Stimulated activated CD8-positive, alpha-beta memory T cell treated with anti-CD3 and anti-CD28 coated beads, Interleukin-15, amount 100 ng/mL, for 24 hours (primary cell): ENCODE results near the gene WIPF2.

Experiments
- DNase-seq: peaks from one replicate; pipeline ENCODE4 v3.0.0-alpha.2; 2020; ENCODE audit warnings: low read depth

The WIPF2 gene, protein sequence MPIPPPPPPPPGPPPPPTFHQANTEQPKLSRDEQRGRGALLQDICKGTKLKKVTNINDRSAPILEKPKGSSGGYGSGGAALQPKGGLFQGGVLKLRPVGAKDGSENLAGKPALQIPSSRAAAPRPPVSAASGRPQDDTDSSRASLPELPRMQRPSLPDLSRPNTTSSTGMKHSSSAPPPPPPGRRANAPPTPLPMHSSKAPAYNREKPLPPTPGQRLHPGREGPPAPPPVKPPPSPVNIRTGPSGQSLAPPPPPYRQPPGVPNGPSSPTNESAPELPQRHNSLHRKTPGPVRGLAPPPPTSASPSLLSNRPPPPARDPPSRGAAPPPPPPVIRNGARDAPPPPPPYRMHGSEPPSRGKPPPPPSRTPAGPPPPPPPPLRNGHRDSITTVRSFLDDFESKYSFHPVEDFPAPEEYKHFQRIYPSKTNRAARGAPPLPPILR

DNA sequence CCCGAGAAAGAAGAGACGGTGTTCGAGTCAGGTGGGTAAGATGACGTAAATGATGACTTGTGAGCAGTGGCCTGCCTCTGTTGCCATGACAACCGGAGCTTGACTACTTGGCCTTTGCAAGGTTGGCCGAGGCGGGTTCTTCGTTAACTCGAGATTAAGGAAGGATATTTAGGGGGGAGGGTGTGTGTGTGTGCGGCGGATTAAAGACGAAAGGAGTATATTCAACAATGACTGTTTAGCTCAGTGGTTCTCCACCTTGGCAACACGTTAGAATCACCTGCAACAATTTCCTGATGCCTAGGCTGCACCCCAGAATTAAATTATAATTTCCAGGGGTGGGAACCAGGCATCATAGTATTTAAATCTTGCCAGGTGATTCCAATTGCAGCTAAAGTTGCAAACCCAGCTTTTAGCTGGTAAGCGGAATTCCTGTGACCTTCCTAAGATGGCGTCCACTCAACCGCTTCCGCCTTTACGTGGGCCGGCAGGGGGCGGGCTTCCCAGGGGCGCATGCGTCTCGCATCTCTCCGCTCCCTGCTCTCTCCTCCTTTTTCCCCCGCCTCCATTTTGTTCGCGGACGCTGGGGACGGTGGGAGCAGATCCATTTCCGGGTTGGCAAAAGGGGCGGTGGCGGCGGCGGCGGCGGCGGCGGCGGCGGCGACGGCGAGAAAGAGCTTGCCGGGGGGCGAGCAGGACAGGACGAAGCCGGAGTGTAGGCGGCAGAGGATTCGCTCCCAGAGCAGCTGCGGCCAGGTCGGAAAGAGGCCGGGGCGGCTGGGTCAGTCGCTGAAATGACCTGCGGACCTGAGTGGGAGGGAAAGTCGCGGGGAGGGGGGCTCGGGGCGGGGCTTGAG lies at the start of gene WIPF2:
Gene WIPF2, plus strand, starts transcription at position 565 of the 854 bp plus-strand sequence. CDS start 37,156 bp downstream, outside the sequence.
- peak; percentile 90 for DNase-seq

DNA sequence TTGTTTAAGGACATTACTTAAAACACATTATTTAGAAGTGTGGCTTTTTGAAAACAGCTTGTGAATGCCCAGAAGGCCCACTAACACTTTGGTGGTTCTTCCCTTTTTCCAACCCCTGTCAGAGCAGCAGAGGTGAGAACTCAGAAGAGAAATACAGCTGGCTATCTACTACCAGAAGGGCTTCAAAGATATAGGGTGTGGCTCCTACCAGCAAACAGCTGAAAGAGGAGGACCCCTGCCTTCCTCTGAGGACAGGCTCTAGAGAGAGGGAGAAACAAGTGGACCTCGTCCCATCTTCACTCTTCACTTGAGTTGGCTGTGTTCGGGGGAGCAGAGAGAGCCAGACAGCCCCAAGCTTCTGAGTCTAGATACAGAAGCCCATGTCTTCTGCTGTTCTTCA lies 48.8 kb upstream of the WIPF2 start:
- DNase-seq: no peak

DNA sequence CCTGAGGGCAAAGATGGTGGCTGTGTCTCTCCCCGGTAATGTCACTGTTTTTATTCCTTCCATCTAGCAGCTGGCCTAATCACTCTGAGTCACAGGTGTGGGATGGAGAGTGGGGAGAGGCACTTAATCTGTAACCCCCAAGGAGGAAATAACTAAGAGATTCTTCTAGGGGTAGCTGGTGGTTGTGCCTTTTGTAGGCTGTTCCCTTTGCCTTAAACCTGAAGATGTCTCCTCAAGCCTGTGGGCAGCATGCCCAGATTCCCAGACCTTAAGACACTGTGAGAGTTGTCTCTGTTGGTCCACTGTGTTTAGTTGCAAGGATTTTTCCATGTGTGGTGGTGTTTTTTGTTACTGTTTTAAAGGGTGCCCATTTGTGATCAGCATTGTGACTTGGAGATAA lies 47.4 kb upstream of the WIPF2 start:
- DNase-seq: no peak

DNA sequence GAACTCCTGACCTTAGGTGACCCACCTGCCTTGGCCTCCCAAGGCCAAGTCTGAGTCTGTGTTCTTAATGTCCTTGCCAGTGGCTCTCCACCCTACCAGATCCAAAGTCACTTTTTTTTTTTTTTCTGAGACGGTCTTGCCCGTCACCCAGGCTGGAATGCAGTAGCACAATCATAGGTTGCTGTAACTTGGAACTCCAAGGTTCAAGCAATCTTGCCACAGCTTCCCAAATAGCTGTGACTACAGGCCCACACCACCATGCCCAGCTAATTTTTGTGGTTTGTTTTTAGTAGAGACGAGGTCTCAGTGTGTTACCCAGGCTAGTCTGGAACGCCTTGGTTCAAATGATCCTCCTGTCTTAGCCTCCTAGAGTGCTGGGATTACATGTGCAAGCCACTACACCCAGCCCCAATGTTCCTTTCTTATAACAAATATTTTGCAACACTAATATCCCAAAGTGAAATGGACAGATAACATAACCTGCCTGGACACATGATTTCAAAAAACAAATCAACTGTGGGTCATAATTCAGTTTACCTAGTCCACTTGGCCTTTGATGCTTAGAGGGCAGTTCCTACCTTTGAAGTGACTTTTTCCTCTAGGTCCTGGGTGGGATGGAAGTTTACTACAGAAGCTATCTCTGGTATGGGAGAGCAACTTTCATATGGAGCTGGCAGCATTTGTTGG lies 45.9 kb upstream of the WIPF2 start:
- DNase-seq: no peak

DNA sequence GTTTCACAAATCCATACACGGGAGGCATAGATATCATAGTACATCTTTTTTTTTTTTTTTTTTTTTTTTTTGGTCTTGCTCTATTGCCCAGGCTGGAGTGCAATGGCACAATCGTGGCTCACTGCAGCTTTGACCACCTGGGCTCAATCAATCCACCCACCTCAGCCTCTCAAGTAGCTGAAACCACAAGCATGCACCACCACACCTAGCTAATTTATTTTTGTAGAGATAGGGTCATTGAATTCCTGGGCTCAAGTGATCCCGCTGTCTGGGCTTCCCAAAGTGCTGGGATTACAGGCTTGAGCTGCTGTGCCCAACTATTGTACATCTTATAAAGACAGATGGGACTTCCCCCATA lies 45.3 kb upstream of the WIPF2 start:
- no peak for DNase-seq

DNA sequence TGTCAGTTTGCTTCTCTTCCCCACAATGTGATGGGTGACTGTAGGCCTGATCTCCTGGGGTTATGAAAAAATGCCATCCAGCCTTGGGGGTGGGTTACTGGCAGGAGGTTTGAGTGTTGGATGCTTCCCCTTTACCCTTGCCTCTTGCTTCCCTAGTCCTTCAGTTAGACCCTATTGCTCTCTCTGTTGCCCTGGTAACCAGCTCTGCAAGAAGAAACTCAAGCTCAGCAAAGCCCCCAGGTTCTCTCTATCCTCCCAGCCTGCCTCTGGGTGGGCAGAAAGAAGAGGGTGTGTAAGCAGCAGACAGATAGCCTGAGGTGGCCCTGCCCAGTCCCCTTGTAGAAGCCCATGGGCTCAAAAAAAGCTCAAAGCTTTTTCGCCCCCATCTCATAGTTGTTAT lies 44.6 kb upstream of the WIPF2 start:
- no peak for DNase-seq

DNA sequence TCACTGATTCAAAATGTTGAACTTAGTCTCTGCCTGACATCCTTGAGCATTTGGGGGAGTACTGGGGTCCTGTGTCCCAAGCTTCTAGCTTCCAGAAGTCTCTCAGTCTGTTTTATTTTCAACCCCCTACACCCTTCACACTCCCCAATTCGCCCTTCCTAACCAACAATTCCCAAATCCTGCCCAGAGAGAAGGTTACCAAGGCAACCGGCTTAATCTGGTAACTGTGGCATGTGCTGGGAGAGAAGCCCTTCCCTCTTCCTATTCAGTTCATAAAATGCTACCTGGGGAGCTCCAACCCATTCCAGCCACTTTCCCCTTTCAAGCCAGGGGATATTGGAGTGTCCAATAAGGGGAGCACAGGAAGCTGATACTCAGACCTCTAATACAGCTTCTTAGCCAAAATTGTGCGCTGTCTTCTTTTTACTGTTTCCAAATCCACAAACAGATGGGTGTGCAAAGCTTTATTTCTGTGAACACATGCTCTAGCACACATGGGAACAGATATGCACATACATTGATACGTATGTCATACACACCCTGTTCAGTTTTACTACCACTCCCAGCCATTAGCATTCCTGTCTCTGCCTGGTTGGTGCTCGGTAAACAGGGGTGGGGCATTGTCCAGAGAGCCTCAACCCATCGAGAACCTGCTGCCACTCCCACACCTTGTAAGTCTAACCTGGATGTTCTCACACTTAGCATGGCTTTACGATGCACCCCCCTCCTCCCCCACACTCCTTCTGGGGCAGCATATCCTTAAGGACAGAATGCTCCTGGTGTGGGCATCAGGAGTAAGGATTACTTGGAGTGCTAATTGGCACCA lies 43.0 kb upstream of the WIPF2 start:
- DNase-seq: no peak

DNA sequence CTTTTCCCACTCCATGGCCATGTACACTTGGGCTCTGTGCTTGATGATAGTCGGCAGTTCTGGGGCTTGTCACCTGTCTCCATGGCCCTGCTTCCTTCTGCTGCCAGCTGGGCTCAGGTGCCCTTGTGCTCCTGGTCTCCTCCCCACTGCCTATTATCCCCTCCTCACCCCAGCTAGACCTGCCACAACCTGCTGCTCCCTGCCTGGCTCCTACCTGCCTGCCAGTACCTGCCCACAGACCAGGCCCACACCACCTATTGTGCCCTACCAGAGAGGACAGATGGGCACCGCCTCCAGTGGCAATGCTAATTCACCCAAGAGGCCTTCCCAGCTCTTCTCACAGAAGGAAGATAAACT lies 42.4 kb upstream of the WIPF2 start:
- no peak for DNase-seq

DNA sequence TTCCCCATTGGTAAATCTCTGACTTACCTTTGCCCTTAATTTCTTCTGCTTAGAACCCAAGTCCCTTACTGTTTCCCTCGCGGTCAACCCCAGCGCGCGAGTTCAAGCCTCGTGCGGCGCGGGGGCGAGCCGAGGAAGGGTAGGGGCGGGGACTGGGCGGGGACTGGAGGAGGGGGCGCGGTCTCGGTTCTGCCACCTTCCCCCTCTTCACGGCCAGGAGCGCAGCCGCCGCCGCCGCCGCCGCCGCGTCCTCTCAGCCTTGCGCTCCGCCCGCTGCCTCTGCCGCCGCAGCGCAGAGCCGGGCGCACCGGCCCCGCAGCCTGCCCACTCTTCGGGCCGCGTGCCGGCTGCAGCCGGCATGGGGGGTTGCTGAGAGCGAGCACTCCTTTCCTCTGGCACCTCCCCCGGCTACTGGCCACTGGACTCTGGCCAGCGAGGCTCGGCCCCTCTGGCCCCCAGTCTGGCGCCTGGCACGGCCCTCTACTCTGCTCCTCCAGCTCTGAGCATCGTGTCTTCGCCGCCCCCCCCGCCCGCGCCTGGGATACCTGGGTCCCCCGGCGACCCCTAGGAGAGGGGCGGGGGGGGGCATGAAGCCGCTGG lies 41.7 kb upstream of the WIPF2 start, which contains the start of gene RAPGEFL1:
Gene RAPGEFL1, plus strand, starts transcription at position 196 of the 600 bp plus-strand sequence. Its CDS starts 392 bp downstream, at position 588.
- peak; percentile 77 for DNase-seq

DNA sequence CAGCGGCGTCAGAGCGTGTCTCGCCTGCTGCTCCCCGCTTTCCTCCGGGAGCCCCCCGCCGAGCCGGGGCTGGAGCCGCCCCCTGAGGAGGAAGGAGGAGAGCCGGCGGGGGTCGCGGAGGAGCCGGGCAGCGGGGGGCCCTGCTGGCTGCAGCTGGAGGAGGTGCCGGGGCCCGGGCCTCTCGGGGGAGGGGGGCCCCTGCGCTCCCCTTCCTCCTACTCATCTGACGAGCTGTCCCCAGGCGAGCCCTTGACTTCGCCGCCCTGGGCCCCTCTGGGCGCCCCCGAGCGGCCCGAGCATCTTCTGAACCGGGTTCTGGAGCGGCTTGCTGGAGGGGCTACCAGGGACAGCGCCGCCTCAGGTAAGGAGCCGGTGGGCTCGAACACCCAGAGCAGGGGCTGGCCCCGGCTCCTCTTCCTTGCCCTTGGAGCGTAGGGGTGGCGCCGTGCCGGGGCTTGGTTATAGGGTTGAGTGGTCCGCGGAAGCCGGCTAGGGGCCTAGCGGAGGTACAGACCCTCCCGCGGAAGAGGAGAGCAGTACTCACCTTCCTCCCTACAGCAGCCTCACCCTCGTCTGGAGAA lies 41.0 kb upstream of the WIPF2 start:
- no peak for DNase-seq

DNA sequence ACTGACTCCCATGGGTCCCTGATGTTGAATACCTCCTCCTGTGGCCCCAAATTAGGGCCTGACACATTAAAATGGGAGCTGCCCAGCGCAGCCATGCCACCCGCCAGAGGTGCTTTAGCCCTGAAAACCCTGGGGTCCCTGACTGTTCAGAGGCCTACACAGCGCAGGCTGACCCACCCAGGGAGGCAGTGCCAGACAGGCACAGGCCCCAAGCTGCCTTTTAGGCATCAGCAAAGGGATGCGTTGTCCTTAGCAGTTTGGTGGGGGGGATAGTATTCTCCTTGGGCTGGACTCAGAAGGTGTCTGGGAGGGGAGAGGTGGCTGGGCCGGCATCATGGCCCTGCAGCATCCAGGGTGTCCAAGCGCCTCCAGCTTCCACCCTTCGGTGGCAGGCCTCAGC lies 40.4 kb upstream of the WIPF2 start:
- no peak for DNase-seq

DNA sequence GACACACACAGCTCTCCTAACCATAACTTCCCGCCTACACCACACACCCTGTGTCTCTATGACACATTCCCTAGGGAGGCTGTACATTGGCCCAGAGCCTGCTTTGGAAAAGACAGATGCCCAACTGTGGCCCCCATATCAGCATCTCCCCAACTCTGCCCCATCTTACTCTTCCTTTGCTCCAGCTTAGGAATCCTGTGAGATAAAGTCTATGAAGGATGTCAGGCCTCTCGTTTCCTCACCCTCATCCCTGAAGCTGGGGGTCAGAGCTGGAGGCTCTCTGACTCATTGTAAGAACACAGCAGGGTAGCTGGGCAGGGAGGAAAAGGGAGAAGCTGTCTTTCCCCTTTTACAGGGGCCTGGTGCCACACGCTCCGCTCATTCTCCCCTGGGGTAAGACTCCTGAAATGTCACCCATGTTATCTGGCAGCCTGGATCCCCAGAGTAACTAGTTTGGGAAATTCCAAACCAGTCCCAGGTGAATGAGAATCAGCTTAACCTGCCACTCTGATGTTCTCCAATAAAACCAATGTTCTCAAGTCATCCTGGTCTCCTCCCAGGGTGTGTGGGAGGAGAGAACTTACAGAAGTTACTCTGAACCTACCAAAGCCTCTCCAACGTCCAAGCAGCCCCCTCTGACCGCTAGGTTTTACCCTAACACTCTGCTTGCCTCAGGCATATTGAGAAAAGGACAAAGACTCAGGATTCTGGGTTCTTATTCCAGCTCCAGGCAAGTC lies 39.0 kb upstream of the WIPF2 start:
- no peak for DNase-seq

DNA sequence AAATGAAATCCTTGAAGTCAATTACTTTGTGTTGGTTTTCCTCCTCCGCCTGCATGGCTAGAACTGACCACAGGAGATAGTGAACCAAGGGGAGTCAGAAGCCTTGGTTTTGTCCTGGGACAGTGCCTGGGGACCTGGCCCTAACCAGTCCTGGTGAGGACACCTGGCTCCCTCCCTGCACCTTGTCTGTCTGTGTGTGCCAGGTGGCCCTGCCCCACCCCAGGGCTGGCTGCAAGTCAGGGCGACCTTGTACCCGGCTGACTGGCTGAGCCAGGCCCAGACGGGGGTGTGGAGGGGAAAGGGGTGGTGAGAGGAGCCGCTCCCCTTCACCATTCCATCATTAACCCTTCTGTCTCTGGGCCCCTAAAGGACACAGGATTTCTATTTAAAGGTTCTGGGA lies 38.4 kb upstream of the WIPF2 start:
- DNase-seq: no peak

DNA sequence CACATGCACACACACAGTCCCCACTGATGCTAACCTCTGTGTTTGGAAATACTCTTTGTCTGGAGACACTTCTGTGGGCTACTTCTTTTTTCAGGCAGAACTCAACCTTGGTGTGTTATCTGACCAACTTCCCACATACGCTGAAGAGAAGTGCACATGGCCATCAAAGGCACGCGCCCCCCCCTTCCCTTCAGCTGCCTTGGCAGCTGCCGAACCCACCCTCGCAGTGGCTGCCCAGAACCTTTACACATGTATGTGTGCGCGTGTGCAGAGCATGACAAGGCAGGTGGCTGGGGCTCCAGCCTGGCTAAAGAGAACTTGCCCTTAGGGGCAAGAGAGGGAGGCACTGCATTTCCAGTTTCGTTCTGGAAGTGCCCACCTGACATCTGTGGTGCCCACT lies 37.9 kb upstream of the WIPF2 start:
- no peak for DNase-seq

DNA sequence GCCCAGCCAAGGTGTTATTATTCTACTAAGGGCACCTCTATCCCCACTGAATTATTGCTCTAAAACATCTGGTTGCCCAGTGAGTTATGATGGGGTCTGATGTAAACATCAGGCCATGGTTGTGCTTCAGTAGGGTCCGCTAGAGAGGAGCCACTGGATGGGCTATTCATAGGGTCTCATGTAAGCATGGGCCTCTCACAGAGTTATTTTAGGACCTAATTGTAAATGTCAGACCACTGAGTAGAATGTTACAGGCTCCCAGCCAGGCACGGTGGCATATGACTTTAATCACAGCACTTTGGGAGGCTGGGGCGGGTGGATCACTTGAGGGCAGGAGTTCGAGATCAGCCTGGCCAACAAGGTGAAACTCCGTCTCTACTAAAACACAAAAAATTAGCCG lies 36.5 kb upstream of the WIPF2 start:
- DNase-seq: no peak

DNA sequence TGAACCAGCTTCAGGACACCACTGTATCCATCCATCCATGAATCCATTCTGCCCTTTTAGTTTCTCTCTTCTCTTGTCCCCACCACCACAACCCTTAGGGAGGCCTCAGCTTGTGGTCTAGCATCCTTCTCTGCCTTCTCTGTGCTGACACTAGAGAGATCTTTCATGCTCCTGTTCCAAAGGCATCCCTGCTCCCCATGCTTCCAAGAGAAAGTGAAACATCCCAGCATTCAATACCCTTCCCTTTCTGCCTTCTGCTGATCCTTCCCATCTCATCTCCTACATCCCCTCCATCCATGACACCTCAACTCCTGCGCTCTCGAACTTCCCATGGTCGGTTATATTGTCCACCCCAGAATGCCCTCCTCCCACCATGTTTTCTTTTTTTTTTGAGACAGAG lies 31.9 kb upstream of the WIPF2 start:
- DNase-seq: no peak

DNA sequence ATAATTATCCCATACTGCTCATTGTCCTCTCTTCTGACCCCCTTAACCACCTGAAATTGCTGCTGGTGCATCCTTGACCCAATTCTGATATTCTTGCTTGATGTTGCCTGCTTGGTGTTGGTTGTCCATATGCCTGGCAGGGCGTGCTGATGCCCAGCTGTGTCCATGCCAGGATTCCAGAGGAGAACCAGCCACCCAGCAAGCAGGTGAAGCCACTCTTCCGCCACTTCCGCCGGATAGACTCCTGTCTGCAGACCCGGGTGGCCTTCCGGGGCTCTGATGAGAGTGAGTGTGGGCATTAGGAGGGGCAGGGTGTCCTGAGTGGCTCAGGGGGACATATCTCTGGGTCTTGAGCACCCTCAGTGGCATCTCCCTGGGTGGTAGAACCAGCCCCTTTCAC lies 30.4 kb upstream of the WIPF2 start:
- DNase-seq: no peak

DNA sequence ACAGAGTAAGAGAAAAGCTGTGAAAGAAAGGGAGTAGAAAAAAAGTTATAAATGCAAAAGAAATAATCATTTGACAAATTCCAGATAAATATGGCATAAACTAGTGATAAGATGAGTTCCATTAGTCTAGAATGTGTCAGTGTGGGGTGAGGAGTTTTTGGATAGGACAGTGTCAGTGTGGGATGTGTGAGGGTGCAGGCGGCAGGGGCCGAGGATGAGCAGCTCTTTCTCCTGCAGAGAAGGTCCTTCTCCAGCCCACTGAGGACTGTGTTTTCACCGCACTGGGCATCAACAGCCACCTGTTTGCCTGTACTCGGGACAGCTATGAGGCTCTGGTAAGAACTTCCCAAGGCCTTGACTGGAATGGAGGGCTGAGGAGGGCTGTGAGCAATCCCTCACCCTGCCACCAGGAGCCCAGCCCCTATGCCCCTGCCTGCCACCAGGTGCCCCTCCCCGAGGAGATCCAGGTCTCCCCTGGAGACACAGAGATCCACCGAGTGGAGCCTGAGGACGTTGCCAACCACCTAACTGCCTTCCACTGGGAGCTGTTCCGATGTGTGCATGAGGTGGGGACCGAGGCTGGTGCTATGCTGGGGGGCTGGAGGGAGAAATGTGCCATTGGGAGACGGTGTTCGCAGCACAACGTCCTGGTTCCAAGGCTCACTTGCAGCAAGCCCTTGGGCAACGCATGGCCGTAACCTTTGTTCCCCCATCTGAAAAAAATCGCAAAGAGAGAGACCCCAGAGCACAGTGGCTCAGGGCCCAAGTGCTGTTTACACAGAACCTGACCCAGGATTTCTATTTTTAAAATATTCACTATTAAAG lies 28.7 kb upstream of the WIPF2 start:
- DNase-seq: no peak
